ENCODE results near the gene CDC27.

DNA sequence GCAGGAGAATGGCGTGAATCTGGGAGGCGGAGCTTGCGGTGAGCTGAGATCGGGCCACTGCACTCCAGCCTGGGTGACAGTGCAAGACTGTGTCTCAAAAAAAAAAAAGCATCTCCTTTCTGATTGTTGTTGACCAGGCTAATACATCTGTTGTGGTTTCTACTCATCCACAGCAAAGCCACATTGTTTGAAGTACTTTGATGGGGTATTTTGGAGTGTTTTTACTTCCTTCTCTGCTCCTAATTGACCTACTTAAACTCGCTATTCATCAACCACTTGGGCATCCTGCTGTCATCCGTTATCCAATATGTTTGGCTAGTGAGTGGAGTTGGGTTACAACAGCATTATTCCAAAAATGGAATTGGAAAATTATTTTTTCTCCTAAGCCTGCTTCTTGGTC, 3.5 kb upstream of the CDC27 start:
- TF ChIP-seq EZH2 (IDR thresholded peaks at IDR 0.05; ENCODE audit: borderline replicate concordance, low read depth, low read length, severe bottlenecking) (no peak), FOS (IDR thresholded peaks at IDR 0.05; ENCODE audit: borderline replicate concordance, insufficient read depth, low read length) (no peak)
- TF ChIP-seq, protein P1, sequence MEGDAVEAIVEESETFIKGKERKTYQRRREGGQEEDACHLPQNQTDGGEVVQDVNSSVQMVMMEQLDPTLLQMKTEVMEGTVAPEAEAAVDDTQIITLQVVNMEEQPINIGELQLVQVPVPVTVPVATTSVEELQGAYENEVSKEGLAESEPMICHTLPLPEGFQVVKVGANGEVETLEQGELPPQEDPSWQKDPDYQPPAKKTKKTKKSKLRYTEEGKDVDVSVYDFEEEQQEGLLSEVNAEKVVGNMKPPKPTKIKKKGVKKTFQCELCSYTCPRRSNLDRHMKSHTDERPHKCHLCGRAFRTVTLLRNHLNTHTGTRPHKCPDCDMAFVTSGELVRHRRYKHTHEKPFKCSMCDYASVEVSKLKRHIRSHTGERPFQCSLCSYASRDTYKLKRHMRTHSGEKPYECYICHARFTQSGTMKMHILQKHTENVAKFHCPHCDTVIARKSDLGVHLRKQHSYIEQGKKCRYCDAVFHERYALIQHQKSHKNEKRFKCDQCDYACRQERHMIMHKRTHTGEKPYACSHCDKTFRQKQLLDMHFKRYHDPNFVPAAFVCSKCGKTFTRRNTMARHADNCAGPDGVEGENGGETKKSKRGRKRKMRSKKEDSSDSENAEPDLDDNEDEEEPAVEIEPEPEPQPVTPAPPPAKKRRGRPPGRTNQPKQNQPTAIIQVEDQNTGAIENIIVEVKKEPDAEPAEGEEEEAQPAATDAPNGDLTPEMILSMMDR (IDR thresholded peaks at IDR 0.05; ENCODE audit: extremely low read depth in 1 of 2, insufficient read depth in 1 of 2, low read depth in 1 of 2, low read length in 2 of 2) = no peak
